Vagina (tissue), 2 donors: ENCODE results near the gene PDHX. TPM values are rescaled to one million over a fixed set of nuclear protein-coding genes. Genes with fewer than 3 reads are reported as not detected.

Experiments
- DNase-seq, 2 donors: peaks; one replicate each; pipeline ENCODE4 v3.0.0-alpha.2; 2017; ENCODE audit errors: extremely low spot score in 2 of 2
- H3K27ac ChIP-seq: fragments of 200-600 bp; sonication (generic); one replicate; pipeline ENCODE4 v1.5.1; 2019
- H3K27me3 ChIP-seq: fragments of 200-600 bp; sonication (generic); one replicate; pipeline ENCODE4 v1.5.1; 2019
- H3K36me3 ChIP-seq, 2 donors: fragments of 200-600 bp; sonication (generic); one replicate each; pipeline ENCODE4 v1.5.1; 2017 to 2019
- H3K4me1 ChIP-seq: fragments of 200-600 bp; sonication (generic); one replicate; pipeline ENCODE4 v1.5.1; 2019
- H3K4me3 ChIP-seq, 2 donors: fragments of 200-600 bp; sonication (generic); 1 replicate in 1 of 2; 2 replicates in 1 of 2; pipeline ENCODE4 v1.5.1; 2016 to 2019
- H3K9me3 ChIP-seq: fragments of 200-600 bp; sonication (generic); one replicate; pipeline ENCODE4 v1.5.1; 2019
- POLR2A ChIP-seq, 2 donors: fragments of 450-650 bp; IDR thresholded peaks; one replicate each; pipeline ENCODE4 v1.6.1; 2017; ENCODE audit warnings: antibody characterized with exemption in 2 of 2, mild to moderate bottlenecking in 2 of 2, moderate library complexity in 2 of 2
- POLR2AphosphoS5 ChIP-seq, 2 donors: sonication (generic); formaldehyde crosslinking; IDR thresholded peaks; one replicate each; pipeline ENCODE4 v1.9.0; 2017; ENCODE audit warnings: antibody characterized with exemption in 2 of 2, mild to moderate bottlenecking in 2 of 2, low read depth in 1 of 2; ENCODE audit not compliant: insufficient read depth in 1 of 2
- intact Hi-C: fragments of 100-400 bp; cut with DNase I; formaldehyde crosslinking; loops from one replicate; pipeline ENCODE4 v1.15.1; 2023
- total RNA-seq: library from RNA; depleted of rRNA; stranded (reverse); fragments of >200 nt; gene quantifications from one replicate; pipeline ENCODE4 v1.2.3, GENCODE V29; 2016
- TF ChIP-seq, protein P1 (sequence below), 3 experiments: fragments of 450-650 bp in 2 of 3; fragments of 200-600 bp in 1 of 3; sonication (generic) in 1 of 3; IDR thresholded peaks; one replicate each; pipeline ENCODE4 v1.5.1; 2017 to 2019; ENCODE audit warnings: antibody characterized with exemption in 3 of 3, mild to moderate bottlenecking in 2 of 3, moderate library complexity in 2 of 3

PDHX gene
- total RNA-seq, 1 donor from 2014 or later, result 15.0 TPM

DNA sequence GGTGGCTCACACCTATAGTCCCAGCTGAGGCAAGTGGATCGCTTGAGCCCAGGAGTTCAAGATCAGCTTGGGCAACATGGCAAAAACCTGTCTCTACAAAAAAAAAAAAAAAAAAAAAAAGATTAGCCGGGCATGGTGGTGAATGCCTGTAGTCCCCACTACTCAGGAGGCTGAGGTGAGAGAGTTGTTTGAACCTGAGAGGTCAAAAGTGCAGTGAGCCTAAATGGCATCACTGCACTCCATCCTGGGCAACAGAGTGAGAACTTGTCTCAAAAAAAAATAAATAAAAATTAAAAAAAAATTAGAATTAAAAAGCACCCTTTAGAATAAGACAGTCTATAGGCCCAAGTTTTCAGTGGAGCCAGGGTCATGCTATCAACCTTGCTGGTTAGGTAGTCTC lies 95.5 kb downstream of the PDHX start:
- intact Hi-C loops, result no loop called here
- DNase-seq, result no peak
- Histone ChIP-seq H3K9me3 (no peaks in the 10 kb centered on the region), H3K4me3 (no peak overlapping the region), H3K27ac (no peak overlapping the region), H3K36me3 (no peaks in the 10 kb centered on the region), H3K4me1 (peaks cover 48% of the 10 kb centered on the region), H3K27me3 (no peaks in the 10 kb centered on the region)
- TF ChIP-seq POLR2AphosphoS5 (IDR thresholded peaks at IDR 0.05; ENCODE audit: insufficient read depth in 1 of 2, low read depth in 1 of 2) (no peak), POLR2A (IDR thresholded peaks at IDR 0.05) (no peak)
- TF ChIP-seq, protein P1, sequence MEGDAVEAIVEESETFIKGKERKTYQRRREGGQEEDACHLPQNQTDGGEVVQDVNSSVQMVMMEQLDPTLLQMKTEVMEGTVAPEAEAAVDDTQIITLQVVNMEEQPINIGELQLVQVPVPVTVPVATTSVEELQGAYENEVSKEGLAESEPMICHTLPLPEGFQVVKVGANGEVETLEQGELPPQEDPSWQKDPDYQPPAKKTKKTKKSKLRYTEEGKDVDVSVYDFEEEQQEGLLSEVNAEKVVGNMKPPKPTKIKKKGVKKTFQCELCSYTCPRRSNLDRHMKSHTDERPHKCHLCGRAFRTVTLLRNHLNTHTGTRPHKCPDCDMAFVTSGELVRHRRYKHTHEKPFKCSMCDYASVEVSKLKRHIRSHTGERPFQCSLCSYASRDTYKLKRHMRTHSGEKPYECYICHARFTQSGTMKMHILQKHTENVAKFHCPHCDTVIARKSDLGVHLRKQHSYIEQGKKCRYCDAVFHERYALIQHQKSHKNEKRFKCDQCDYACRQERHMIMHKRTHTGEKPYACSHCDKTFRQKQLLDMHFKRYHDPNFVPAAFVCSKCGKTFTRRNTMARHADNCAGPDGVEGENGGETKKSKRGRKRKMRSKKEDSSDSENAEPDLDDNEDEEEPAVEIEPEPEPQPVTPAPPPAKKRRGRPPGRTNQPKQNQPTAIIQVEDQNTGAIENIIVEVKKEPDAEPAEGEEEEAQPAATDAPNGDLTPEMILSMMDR (IDR thresholded peaks at IDR 0.05), result no peak

DNA sequence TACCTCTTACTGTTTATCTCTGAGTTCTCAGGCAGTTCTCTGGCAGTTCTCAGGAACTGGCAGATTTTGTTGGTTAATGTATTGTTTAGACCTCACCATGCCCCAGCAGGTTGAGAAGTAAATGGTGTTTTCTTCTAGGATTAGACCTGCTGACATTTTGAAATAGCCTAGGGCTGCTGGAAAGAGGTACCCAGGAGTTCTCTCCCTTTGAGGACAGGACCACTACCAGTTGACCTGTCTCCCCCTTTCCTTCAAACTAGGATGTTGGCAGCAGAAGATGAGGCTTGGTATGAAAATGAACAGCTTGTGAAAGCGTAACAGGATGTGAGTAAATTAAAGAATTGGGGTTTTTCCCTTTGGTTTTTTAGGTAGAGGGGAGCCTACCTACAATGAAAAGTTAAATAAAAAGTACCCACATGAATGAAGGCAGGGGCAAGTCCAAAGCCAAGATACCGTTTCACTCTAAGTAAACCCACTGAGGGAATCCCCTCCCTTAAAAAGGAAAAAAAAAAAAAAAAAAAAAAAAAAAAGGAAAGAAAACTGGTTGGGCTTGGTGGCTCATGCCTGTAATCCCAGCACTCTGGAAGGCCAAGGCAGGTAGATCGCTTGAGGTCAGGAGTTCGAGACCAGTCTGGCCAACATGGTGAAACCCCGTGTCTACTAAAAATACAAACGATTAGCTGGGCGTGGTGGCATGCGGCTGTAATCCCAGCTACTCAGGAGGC lies 96.2 kb downstream of the PDHX start:
- TF ChIP-seq POLR2A (IDR thresholded peaks at IDR 0.05) (no peak), POLR2AphosphoS5 (IDR thresholded peaks at IDR 0.05; ENCODE audit: insufficient read depth in 1 of 2, low read depth in 1 of 2) (no peak)
- TF ChIP-seq, protein P1 (IDR thresholded peaks at IDR 0.05), result no peak
- intact Hi-C loops, result no loop called here
- Histone ChIP-seq H3K36me3 (no peaks in the 10 kb centered on the region), H3K4me3 (no peak overlapping the region), H3K27me3 (no peaks in the 10 kb centered on the region), H3K4me1 (peaks cover 48% of the 10 kb centered on the region), H3K9me3 (no peaks in the 10 kb centered on the region), H3K27ac (no peak overlapping the region)
- DNase-seq, result no peak

DNA sequence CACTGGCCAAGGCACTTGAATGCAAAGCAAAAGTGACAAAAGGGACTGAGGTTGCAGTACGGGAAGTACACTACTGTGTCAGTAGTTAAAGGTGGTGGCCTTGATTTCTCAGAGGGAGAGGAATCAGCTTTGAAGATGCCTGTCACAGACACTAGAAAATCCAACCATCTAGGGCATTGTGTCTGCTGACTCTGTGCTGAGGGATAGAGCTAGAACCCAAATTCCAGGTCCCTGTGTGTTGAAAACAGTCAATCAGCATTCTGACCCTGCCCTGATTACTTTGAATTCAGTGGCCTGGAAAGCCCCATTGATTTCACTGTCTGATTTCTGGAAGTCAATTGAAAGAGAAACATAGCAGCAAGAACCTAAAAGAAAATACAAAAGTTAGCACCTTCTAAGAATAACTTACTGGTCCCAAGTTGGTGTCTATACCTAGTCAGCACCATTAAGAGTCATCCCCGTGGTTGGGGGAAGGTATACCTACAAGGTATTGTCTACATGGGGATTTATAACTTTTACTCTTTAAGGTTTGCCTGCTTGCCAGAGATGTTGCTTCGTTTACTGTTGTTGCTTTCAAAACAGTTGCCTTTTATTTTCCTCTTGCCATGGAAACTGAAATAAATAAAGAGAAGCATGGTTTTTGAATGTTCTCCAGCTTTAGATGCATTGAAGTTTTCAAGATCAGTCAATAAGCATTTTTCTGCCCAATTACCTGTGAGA lies 97.3 kb downstream of the PDHX start:
- intact Hi-C loops, result no loop called here
- TF ChIP-seq POLR2AphosphoS5 (IDR thresholded peaks at IDR 0.05; ENCODE audit: insufficient read depth in 1 of 2, low read depth in 1 of 2) (no peak), POLR2A (IDR thresholded peaks at IDR 0.05) (no peak)
- TF ChIP-seq, protein P1 (IDR thresholded peaks at IDR 0.05), result no peak
- DNase-seq, result no peak
- peaks cover 48% of the 10 kb centered on the region for H3K4me1 ChIP-seq
- no peaks in the 10 kb centered on the region for H3K36me3 ChIP-seq
- H3K27me3 ChIP-seq, result no peaks in the 10 kb centered on the region
- no peak overlapping the region for H3K4me3 ChIP-seq
- peak overlapping the region; percentile 56 for H3K27ac ChIP-seq
- no peaks in the 10 kb centered on the region for H3K9me3 ChIP-seq

DNA sequence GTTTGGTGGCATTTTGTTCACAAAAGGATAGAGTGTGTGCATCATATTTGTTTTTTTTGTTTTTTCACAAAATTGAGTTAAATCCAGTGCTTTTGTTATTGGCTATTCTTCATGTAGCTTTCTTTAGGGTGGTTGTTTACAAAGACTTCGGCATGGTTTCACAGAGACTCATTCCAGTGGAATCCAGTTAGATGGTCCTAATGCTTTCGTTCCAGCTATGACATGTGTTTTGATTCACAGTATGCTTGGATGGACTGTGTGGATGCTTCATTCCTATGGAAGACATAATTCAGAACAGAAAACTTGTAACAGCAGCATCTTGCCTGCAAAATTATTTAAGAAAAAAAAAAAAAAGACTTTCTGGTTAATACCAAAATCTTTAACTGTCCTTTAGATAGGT lies 97.9 kb downstream of the PDHX start:
- no peak for DNase-seq
- TF ChIP-seq POLR2AphosphoS5 (IDR thresholded peaks at IDR 0.05; ENCODE audit: insufficient read depth in 1 of 2, low read depth in 1 of 2) (no peak), POLR2A (IDR thresholded peaks at IDR 0.05) (no peak)
- TF ChIP-seq, protein P1 (IDR thresholded peaks at IDR 0.05), result no peak
- Histone ChIP-seq H3K27me3 (no peaks in the 10 kb centered on the region), H3K4me1 (peaks cover 43% of the 10 kb centered on the region), H3K4me3 (no peak overlapping the region), H3K36me3 (no peaks in the 10 kb centered on the region), H3K9me3 (no peaks in the 10 kb centered on the region), H3K27ac (peak overlapping the region; percentile 56)
- intact Hi-C loops, result no loop called here
